ENCODE data around the gene MAML1.
A peak's percentile ranks its signal among the peaks of the same experiment; 100 is the strongest.
"Not testable (repeated sequence)": the region's sequence is repeated elsewhere in the genome, so short reads cannot be mapped to it uniquely, and the experiment has no call there.

Gene MAML1

GRCh38 chr5:179733772-179734126 is 1.1 kb downstream of the MAML1 start:
- DNase-seq (ENCODE audit: extremely low read depth in 1 of 2, low read depth in 1 of 2) = no peak

GRCh38 chr5:179734536-179735164 is 2.0 kb downstream of the MAML1 start:
- no peak for DNase-seq (ENCODE audit: extremely low read depth in 1 of 2, low read depth in 1 of 2)

GRCh38 chr5:179738742-179739141 is 6.1 kb downstream of the MAML1 start:
- no peak for DNase-seq (ENCODE audit: extremely low read depth in 1 of 2, low read depth in 1 of 2)

GRCh38 chr5:179744106-179744505 is 11.5 kb downstream of the MAML1 start:
- not testable (repeated sequence) for DNase-seq (ENCODE audit: extremely low read depth in 1 of 2, low read depth in 1 of 2)

- DNase-seq (ENCODE audit: extremely low read depth in 1 of 2, low read depth in 1 of 2) = no peak
These were observed 14.2 kb downstream of the MAML1 start for GRCh38 chr5:179746872-179747271.

- no peak for DNase-seq (ENCODE audit: extremely low read depth in 1 of 2, low read depth in 1 of 2)
These were observed 15.2 kb downstream of the MAML1 start for GRCh38 chr5:179747811-179748210.

GRCh38 chr5:179749857-179750508 is 17.4 kb downstream of the MAML1 start:
- no peak for DNase-seq (ENCODE audit: extremely low read depth in 1 of 2, low read depth in 1 of 2)

- no peak for DNase-seq (ENCODE audit: extremely low read depth in 1 of 2, low read depth in 1 of 2)
These were observed 21.3 kb downstream of the MAML1 start for GRCh38 chr5:179753971-179754370.

GRCh38 chr5:179755022-179755421 is 22.4 kb downstream of the MAML1 start:
- DNase-seq (ENCODE audit: extremely low read depth in 1 of 2, low read depth in 1 of 2) = no peak

- no peak for DNase-seq (ENCODE audit: extremely low read depth in 1 of 2, low read depth in 1 of 2)
These were observed 26.3 kb downstream of the MAML1 start for GRCh38 chr5:179758955-179759354.

GRCh38 chr5:179759581-179760551 is 27.2 kb downstream of the MAML1 start:
- no peak for DNase-seq (ENCODE audit: extremely low read depth in 1 of 2, low read depth in 1 of 2)

GRCh38 chr5:179762079-179762780 is 29.6 kb downstream of the MAML1 start:
- DNase-seq (ENCODE audit: extremely low read depth in 1 of 2, low read depth in 1 of 2) = no peak

GRCh38 chr5:179762781-179763176 is 30.2 kb downstream of the MAML1 start:
- DNase-seq (ENCODE audit: extremely low read depth in 1 of 2, low read depth in 1 of 2) = no peak

GRCh38 chr5:179763215-179763945 is 30.8 kb downstream of the MAML1 start:
- peak in 1 of 2 donors; percentile 24 for DNase-seq (ENCODE audit: extremely low read depth in 1 of 2, low read depth in 1 of 2)

- no peak for DNase-seq (ENCODE audit: extremely low read depth in 1 of 2, low read depth in 1 of 2)
These were observed 31.4 kb downstream of the MAML1 start for GRCh38 chr5:179764056-179764455.

- no peak for DNase-seq (ENCODE audit: extremely low read depth in 1 of 2, low read depth in 1 of 2)
These were observed 32.8 kb downstream of the MAML1 start for GRCh38 chr5:179765400-179765799.

GRCh38 chr5:179766021-179766725 is 33.6 kb downstream of the MAML1 start:
- DNase-seq (ENCODE audit: extremely low read depth in 1 of 2, low read depth in 1 of 2) = no peak

GRCh38 chr5:179766726-179767455 is 34.3 kb downstream of the MAML1 start:
- no peak for DNase-seq (ENCODE audit: extremely low read depth in 1 of 2, low read depth in 1 of 2)

GRCh38 chr5:179767496-179768100 is 35.0 kb downstream of the MAML1 start:
- DNase-seq (ENCODE audit: extremely low read depth in 1 of 2, low read depth in 1 of 2) = no peak
